GM18868 (cell line): Measurements from ENCODE around the gene TRPV6.

Experiments used
- ATAC-seq: cut with Tn5 transposase; IDR thresholded peaks from one replicate; pipeline ENCODE4 v1.9.1; 2021; ENCODE audit warnings: mild to moderate bottlenecking, moderate library complexity; ENCODE audit not compliant: unreplicated experiment

Gene TRPV6

DNA sequence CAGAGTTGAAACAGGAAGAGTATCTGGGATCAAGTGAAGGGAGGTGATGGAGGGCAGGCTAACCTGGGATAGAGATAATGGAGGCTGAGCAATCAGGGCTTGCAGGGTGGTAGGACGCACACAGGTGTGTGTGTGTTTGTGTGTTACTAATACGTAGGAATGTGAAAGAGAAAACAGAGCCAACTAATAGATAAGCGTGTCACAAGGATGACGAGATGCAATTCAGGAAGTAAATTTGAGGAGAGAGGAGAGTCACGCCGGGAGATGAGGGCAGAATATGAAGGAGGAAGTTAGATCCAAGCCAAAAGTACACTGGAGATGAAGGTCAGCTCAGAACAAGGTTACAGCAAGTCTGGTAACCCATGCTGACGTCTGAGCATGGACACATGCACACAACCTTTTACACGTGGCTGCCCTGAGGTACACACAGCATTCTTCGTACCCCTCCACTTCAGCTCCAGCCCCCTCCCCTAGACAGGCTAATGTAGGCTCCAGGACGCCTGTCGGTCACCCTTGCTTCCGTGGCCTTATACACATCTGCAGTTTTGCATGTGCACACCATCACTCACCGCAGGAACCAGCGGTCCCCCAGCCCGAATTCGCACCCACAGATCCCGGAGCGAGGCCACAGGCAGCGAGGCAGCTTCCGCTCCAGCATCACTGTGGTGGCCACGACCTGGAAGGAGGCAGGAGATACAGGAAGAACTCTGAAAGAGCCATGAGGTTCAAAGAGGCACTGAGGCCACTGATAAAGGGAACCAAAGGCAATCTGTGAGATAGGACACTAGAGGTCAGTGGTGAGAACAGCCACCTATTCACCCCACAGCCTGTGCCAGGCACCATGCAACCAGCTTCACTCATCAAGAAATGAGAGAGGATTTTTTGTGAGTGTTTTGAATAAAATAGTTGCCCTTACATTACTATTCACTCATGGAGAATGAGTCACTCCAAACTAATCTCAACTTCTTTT lies 23.7 kb upstream of the TRPV6 start:
- no peak for ATAC-seq

- no peak for ATAC-seq
Observed at GRCh38 chr7:142908290-142908689, 22.7 kb upstream of the TRPV6 start.

- ATAC-seq, result no peak
Observed at GRCh38 chr7:142906643-142907042, 21.1 kb upstream of the TRPV6 start.

DNA sequence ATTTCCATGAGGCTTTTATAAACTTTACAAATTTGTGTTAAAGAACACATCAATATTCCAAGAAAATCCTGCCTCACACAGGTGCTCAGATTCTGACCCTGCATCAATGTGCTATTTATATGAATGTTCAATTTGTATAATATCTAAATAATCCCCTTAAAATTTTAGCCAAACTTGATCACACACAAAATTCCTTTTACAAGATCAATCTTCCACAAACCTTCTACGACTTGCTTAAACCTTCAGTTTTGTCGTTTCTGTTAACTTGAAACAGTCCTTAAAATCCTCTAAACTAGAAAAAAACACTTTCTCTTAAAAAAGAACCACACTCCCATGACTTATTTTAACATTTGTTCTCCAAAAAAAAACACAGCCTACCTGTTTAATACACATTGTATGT lies 20.2 kb upstream of the TRPV6 start:
- ATAC-seq, result no peak

GRCh38 chr7:142904128-142904527 lies 18.6 kb upstream of the TRPV6 start:
- no peak for ATAC-seq

DNA sequence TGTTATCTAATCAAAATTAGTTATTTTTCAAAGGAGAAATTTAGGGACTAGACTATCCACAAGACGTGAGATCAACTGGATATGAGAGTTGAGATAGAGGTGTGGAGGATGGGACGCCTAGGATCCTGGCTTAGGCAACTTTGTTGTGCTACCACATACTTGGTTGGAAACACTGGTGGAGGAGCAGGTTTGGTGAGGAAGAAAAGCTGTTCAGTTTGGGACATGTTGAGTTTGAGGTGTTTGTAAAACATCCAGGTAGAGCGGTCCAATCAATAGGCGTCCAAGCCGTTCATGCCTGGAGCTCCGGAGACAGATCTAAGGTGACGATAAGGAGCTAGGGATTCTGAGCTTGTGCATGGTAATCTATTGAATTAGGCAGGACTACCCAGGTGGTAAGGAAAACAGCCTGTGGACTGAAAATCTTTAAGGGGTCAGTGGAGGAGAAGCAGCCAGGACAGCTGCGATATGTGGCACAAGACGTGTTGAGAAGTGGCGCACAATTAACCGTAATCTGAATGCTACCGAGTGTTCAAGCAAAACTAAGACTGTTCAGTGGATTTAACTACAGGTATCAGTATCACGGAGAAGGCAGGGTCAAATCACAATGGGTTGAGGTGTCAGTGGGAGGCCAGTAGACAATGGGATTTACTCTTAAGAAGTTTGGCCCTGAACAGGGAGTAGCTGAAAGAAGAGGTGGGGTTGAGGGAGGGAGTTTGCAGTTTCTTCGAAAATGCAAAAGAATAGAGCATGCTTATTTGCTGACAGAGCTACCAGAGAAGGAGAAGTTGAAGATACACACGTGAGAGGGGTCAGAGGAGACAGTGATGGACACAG lies 16.1 kb upstream of the TRPV6 start:
- ATAC-seq, result no peak

DNA sequence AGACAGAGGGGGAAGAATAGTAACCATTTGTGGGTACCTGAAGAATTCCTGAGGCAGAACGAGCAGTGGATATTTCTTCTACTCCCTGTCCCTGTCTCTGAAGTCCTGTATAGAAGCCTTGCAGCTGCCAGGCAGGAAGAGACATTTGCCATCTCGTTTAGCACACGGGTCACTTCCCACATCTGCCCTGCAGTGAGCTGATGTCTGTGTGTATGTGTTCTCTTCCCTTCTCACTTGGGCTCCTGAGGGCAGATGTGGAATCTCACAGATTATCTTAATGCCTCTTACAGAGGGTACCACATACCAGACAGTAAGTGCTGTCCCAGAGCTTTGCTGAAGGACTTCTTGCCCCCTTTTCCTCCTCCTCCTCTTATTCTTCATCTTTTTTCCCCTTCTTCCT lies 14.1 kb upstream of the TRPV6 start:
- ATAC-seq, result no peak

DNA sequence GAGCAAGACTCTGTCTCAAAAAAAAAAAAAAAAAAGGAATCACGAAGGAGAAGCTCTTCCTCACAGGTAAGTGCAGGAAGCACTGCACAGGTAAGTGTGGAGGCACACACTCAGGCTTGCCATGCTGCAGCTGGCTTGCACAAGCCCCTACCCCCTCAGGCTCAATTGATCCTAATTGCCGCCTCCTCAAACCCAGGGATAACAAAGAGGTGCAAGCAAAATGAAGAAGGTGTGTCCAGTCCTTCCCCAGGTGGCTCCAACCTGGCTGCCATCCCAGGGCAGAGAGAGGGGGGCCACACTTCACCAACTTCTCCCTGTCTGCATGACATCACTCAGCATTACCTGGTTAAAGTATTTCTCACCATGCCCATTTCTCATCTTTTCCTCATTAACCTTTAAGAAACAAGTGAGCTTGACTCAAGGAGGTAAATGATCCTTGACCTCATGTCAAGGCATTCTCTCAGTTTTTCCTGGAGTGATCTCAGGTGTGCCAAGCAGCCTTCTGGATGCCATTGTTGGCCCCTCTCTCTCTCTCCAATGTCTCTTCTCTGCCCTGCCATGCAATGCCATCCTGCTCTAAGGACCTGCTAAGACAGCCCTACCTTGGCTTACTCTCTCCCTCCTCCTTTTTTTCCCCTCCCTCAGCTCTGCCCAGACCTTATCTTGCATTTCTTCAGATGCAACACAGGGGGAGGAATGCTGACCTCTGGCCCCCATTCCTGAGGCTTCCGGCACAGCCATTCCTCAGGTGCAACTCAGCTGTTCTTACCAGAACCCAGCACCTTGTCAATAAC lies 13.0 kb upstream of the TRPV6 start:
- no peak for ATAC-seq

DNA sequence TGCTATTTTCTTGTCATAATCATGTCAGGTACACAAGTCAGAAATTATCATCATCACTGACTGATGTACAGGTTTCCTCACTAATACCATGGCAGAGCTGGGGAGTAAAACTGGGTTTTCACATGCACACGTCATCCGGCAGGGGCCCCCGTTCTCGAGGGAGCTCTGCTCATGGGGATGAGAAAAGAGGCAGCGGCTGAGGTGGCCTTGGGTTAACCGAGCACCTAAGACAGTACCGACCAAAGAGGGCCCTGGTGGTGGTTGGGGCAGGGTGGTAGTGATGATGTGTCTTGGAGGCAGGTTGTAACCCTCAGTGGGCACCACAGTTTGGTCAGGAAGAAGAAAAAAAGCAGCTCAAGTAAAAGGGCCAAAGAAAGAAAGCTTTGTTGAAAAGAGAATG lies 12.1 kb upstream of the TRPV6 start:
- ATAC-seq, result no peak

DNA sequence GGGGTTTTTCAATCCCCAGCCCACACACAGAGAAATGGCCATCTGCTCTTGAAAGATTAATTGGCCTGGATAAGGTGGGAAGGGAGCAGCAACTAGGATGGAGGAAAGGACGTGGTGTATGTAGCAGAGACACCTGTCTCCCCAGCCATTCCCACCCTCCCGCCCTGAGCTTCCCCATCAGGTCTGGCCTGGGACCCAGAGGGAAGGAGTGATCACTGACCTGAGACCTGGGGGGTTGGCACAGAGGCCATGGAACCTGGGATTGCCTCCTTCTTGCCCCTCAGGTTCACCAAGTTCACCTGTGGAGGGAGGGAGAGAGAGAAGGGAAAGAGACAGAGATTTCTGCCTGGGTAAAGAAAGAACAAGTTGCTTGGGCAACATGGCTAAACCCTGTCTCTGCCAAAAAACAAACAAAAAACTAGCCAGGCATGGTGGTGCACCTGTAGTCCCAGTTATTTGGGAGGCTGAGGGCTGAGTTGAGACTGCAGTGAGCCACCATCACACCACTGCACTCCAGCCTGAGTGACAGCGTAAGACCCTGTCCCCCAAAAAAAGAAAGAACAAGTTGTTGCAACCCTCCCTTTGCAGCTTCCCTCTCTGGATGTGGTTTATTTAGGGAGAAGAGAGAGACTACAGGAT lies 11.3 kb upstream of the TRPV6 start:
- no peak for ATAC-seq

DNA sequence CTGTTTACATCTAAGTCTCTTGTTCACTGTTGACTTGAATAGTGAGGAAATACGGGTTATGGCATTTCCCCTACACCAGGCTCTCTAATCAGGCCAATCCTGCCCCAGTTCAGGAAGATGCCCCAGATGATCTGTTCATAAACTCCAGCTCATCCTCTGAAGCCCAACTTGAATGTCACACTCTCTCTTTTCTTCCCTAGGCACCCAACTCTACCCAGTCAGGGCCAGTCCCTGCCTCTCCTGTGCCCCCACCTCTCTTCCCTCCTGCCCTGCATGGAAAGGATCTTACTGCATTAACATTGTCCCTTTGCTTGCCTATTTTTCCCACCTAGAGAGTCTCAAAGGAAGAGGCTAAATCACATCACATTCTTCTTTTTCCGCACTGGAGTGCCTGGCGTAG lies 10.6 kb upstream of the TRPV6 start:
- no peak for ATAC-seq

- no peak for ATAC-seq
Observed at GRCh38 chr7:142894985-142895593, 9.5 kb upstream of the TRPV6 start.

- ATAC-seq, result no peak
Observed at GRCh38 chr7:142894112-142894984, 8.8 kb upstream of the TRPV6 start.

DNA sequence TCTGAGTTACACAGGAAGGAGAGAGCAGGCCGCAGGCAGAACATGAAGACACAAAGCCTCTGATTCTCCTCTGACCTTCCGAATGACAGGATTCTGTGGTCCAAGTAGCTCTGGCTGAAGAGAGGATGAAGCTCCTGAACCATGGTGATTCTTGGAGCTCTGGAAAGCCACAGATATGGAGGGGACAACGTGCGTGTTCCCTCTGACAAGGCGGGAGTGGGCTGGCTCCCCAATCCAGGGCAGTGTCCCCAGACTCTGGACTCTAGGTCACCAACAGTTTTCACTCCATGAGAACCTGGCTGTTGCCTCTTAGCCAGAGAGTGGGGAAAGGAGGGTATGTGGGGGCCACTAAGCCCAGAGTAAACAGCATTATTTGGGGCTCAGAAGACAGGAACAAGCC lies 7.4 kb upstream of the TRPV6 start:
- ATAC-seq, result no peak

DNA sequence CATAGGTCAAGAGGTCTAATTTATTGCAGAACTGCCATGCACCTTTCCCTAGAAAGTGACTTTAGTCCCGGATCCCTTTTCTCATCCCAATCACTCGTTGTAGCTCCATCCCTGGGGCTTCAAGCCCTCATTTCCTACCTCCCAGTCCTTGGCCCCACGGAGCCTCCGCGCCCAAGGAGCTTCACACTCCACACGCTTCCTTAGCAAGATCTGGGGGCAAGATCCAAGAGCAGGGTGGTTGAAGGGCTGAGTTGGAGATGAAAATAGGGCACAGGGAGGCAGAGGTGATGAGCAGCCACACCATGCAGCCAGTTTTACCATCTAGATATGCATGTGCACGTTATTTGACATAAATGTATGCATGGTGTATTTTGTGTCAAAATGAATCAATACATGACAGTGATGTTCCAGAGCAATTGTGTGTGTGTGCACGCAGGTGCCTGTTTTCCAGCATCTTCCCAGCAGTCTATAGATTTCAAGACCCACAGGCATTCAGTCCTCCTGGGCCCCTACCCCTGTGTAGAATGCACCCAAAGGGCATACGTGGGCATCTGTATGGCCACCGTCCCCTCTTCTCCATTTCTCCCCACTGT lies 6.0 kb upstream of the TRPV6 start:
- ATAC-seq, result no peak

DNA sequence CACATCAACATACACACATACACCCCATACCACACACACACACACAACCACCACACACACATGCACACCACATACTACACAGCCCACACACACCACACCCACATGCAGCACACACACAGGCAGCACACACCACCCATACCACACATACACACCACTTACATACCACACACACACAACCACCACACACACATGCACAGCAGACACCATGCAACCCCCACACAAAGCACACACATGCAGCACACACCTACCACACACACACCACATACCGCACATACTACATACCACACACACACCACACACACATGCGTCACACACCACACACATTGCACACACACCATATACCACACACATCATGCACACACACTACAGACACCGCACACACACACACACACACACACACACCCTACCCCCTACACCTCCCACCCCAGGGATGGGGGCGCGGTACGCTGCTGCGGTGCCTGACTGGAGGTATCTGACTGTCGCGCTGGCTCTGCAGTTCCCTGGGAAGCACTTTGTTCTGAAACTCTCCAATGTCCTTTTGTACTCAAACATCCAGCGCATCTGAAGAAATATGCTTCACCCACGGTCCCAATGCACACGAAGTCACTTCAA lies 5.4 kb upstream of the TRPV6 start:
- ATAC-seq, result no peak

DNA sequence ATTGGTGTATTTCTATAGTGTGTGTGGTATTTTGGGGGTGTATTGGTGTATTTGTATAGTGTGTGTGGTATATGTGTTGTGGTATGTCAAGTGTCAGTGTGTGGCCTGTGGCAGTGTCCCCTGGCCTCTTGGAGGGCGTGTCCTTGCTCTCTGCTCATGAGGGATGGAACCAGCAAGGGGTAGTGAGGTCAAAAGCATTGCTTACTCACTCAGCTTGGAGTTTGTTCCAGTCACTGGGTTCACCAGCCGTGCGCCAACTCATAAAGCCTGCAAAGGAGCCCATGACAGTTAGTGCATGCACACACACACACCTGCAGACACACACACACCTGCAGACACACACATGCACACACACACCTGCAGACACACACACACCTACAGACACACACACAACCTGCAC lies 4.3 kb upstream of the TRPV6 start:
- ATAC-seq, result no peak

DNA sequence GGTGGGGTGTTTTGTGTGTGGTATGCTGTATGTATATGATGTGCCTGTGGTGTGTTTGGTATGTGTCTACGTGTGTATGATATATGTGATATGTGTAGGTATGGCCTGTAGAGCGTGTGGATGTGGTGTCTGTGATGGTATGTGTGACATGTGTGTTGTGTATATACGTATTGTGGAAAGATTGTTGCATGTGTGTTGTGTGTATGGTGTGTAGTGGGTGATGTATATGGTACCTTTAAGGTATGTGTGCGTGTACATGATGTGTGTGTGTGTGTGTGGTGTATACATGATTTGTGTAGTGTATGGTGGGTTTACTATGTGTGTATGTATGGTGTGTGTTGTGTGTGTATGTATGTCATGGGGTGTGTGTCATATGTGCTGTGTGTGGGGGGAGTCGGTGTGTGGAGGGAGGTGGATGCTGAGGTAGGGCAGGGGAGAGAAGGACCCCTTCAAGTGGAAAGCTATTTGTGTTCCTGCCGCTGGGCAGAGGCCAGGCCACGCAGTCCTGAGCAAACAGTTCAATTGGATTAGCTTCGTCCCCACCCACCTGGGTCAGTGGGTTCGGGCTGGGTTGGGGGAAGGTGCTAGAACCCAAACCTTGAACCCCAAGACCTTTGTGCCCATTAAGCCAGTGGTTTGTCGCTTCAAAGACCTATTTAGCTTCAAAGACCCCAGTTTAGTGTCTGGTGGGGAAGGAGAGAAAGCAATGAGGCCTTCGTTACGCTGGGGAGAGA lies 1.9 kb upstream of the TRPV6 start:
- no peak for ATAC-seq
